B cell (primary cell): Measurements from ENCODE around the gene ENO2.

Experiments used
- EZH2 ChIP-seq: IDR thresholded peaks from 2 replicates; pipeline ENCODE4 v1.6.1; 2012; ENCODE audit warnings: borderline replicate concordance, low read depth, mild to moderate bottlenecking, moderate library complexity, low read length; ENCODE audit not compliant: insufficient read depth, poor library complexity, severe bottlenecking
- TF ChIP-seq, protein P1 (sequence below): fragments of 200-600 bp; IDR thresholded peaks from one replicate; pipeline ENCODE4 v1.8.0; 2022; ENCODE audit warnings: antibody characterized with exemption, mild to moderate bottlenecking

DNA sequence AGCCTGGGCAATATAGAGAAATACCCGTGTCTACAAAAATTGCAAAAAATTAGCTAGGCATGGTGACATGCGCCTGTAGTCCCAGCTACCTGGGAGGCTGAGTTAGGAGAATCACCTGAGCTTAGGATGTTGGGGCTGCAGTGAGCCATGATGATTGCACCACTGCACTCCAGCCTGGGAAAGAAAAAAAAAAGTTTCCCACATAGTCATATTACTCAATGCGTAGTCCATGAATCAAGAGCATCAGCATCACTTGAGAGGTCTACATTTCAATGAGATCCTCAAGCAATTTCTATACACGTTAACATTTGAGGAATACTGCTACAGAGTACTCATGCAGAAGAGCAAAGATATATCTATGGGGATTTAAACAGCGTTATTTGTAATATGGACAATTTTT lies 15.0 kb upstream of the ENO2 start:
- TF ChIP-seq, protein P1, sequence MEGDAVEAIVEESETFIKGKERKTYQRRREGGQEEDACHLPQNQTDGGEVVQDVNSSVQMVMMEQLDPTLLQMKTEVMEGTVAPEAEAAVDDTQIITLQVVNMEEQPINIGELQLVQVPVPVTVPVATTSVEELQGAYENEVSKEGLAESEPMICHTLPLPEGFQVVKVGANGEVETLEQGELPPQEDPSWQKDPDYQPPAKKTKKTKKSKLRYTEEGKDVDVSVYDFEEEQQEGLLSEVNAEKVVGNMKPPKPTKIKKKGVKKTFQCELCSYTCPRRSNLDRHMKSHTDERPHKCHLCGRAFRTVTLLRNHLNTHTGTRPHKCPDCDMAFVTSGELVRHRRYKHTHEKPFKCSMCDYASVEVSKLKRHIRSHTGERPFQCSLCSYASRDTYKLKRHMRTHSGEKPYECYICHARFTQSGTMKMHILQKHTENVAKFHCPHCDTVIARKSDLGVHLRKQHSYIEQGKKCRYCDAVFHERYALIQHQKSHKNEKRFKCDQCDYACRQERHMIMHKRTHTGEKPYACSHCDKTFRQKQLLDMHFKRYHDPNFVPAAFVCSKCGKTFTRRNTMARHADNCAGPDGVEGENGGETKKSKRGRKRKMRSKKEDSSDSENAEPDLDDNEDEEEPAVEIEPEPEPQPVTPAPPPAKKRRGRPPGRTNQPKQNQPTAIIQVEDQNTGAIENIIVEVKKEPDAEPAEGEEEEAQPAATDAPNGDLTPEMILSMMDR: no peak
- no peak for TF ChIP-seq EZH2
